GM12878 (cell line): ENCODE measurements around the gene CD83. TPM values are rescaled to one million over a fixed set of nuclear protein-coding genes. Genes with fewer than 3 reads are reported as not detected.

Experiments used
- ATAC-seq: fragments of 200-7000 bp; cut with Tn5 transposase; 3 replicates; pipeline ENCODE4 v1.9.1; 2020; ENCODE audit warnings: mild to moderate bottlenecking, moderate library complexity
- BruUV-seq: library from RNA; stranded (reverse); fragments of 400-500 nt; replicated peaks from 2 replicates; lab custom pipeline; 2021; lab: Mats Ljungman, UMichigan
- CTCF ChIA-PET: fragments of 300-600 bp; sonication (Branson Sonifier 250); formaldehyde crosslinking; extraction: SDS; loops from one replicate; lab custom pipeline; 2021; ENCODE audit warnings: inconsistent platforms; lab: Yijun Ruan, JAX
- POLR2A ChIA-PET: fragments of 350-600 bp; formaldehyde crosslinking; extraction: SDS; loops from one replicate; lab custom pipeline; 2021; ENCODE audit warnings: inconsistent platforms; lab: Charles Lee
- RAD21 ChIA-PET: fragments of 300-600 bp; sonication (Branson Sonifier 250); formaldehyde crosslinking; loops from one replicate; lab custom pipeline; 2023; ENCODE audit warnings: antibody characterized with exemption; ENCODE audit not compliant: unreplicated experiment; lab: Charles Lee
- SMC1A ChIA-PET: fragments of 300-600 bp; sonication (Branson Sonifier 250); formaldehyde crosslinking; loops from one replicate; lab custom pipeline; 2023; ENCODE audit not compliant: unreplicated experiment, uncharacterized antibody; lab: Charles Lee
- DNase-seq: peaks from one replicate; pipeline ENCODE4 v3.0.0-alpha.2; 2011; ENCODE audit warnings: low read depth, low spot score
- FAIRE-seq: peaks from 3 replicates; lab custom pipeline; 2011; peaks lifted over from hg19 to GRCh38; lab: Jason Lieb, UNC
- H2AFZ ChIP-seq: 2 replicates; pipeline ENCODE4 v1.6.0; 2011; ENCODE audit warnings: low read depth, low read length, control low read depth; ENCODE audit not compliant: control insufficient read depth
- H3K27ac ChIP-seq: 2 replicates; pipeline ENCODE4 v1.5.1; 2011; ENCODE audit warnings: control low read depth; ENCODE audit not compliant: control insufficient read depth, insufficient read depth
- H3K27me3 ChIP-seq, 2 experiments: replicated peaks in 1 of 2; 2 replicates each; pipeline versions ENCODE4 v1.6.0 to v1.6.1; 2011; ENCODE audit warnings: low read length in 1 of 2; ENCODE audit not compliant: control insufficient read depth in 2 of 2, insufficient read depth in 2 of 2
- H3K36me3 ChIP-seq, 2 experiments: 2 replicates each; pipeline ENCODE4 v1.5.1; 2011; ENCODE audit warnings: low read length in 1 of 2; ENCODE audit not compliant: control insufficient read depth in 2 of 2, insufficient read depth in 2 of 2
- H3K4me1 ChIP-seq: 2 replicates; pipeline ENCODE4 v1.6.1; 2011; ENCODE audit warnings: mild to moderate bottlenecking, low read length, moderate library complexity, mixed read lengths; ENCODE audit not compliant: control insufficient read depth, insufficient read depth
- H3K4me2 ChIP-seq: 2 replicates; pipeline ENCODE4 v1.6.0; 2011; ENCODE audit warnings: control low read depth; ENCODE audit not compliant: control insufficient read depth, insufficient read depth
- H3K4me3 ChIP-seq: fragments of 200-600 bp; sonication (generic); 2 replicates; pipeline ENCODE4 v1.5.1; 2016
- H3K79me2 ChIP-seq: 2 replicates; pipeline ENCODE4 v1.6.0; 2011; ENCODE audit warnings: low read length; ENCODE audit not compliant: control insufficient read depth, insufficient read depth
- H3K9ac ChIP-seq: 2 replicates; pipeline ENCODE4 v1.8.0; 2011; ENCODE audit warnings: low read length, control low read depth, mixed read lengths; ENCODE audit not compliant: control insufficient read depth, insufficient read depth
- H3K9me3 ChIP-seq: replicated peaks from 3 replicates; pipeline ENCODE4 v1.5.1; 2011; ENCODE audit warnings: mild to moderate bottlenecking, low read length; ENCODE audit not compliant: control insufficient read depth, insufficient read depth
- H4K20me1 ChIP-seq: 2 replicates; pipeline ENCODE4 v1.6.0; 2011; ENCODE audit not compliant: control insufficient read depth, insufficient read depth
- CEBPB ChIP-seq, 2 experiments: fragments of 150-350 bp in 1 of 2; IDR thresholded peaks; 2 replicates each; pipeline ENCODE4 v1.6.1; 2012 to 2014; ENCODE audit warnings: low read depth in 2 of 2, low read length in 2 of 2, borderline replicate concordance in 1 of 2, inconsistent platforms in 1 of 2
- EGR1 ChIP-seq, 2 experiments: IDR thresholded peaks; 1 replicate in 1 of 2; 2 replicates in 1 of 2; pipeline ENCODE4 v1.6.1; 2011 to 2012; ENCODE audit warnings: low read depth in 2 of 2, low read length in 2 of 2, borderline replicate concordance in 1 of 2, mild to moderate bottlenecking in 1 of 2, moderate library complexity in 1 of 2
- EZH2 ChIP-seq: IDR thresholded peaks from 2 replicates; pipeline ENCODE4 v1.6.1; 2012; ENCODE audit warnings: low read depth, mild to moderate bottlenecking, control low read depth, inconsistent platforms, low read length, borderline replicate concordance; ENCODE audit not compliant: control insufficient read depth
- MTA2 ChIP-seq: fragments of 450-650 bp; IDR thresholded peaks from 2 replicates; pipeline ENCODE4 v1.6.1; 2016; ENCODE audit warnings: low read depth, mild to moderate bottlenecking, moderate library complexity
- PAX5 ChIP-seq: IDR thresholded peaks from 2 replicates; pipeline ENCODE4 v1.6.1; 2011; ENCODE audit warnings: low read depth, low read length, borderline replicate concordance
- RUNX3 ChIP-seq: IDR thresholded peaks from 2 replicates; pipeline ENCODE4 v1.6.1; 2012; ENCODE audit warnings: low read length, inconsistent platforms
- SMAD5 ChIP-seq: IDR thresholded peaks from 2 replicates; pipeline ENCODE4 v1.6.1; 2016; ENCODE audit warnings: antibody characterized with exemption, low read depth
- ZBTB40 ChIP-seq: fragments of 450-650 bp; IDR thresholded peaks from 2 replicates; pipeline ENCODE4 v1.6.1; 2016; ENCODE audit warnings: mild to moderate bottlenecking, moderate library complexity, borderline replicate concordance
- ZNF622 ChIP-seq: fragments of 450-650 bp; IDR thresholded peaks from 2 replicates; pipeline ENCODE4 v1.6.1; 2017; ENCODE audit warnings: mild to moderate bottlenecking, inconsistent platforms
- ZNF687 ChIP-seq: fragments of 450-650 bp; IDR thresholded peaks from 2 replicates; pipeline ENCODE4 v1.6.1; 2017; ENCODE audit warnings: mild to moderate bottlenecking, moderate library complexity
- WGBS: methylation state at CpG from one replicate; pipeline ENCODE4 v1.1.6; 2016; ENCODE audit warnings: low lambda C conversion rate; ENCODE audit not compliant: insufficient replicate concordance, insufficient coverage; ENCODE audit errors: missing lambda C conversion rate; 5-methylcytosine and 5-hydroxymethylcytosine counted together
- in situ Hi-C: fragments of 300-500 bp; cut with MboI; formaldehyde crosslinking; loops from 9 replicates; pipeline ENCODE4 v1.14.3; 2018; ENCODE audit warnings: mixed read lengths
- intact Hi-C: fragments of 100-400 bp; cut with micrococcal nuclease; formaldehyde crosslinking; loops from one replicate; pipeline ENCODE4 v1.14.2; 2022; ENCODE audit not compliant: unreplicated experiment
- polyA plus RNA-seq, 11 experiments: library from polyadenylated mRNA; depleted of rRNA in 4 of 11; unstranded in 6 of 11; stranded (reverse) in 5 of 11; fragments of >200 nt; fragmentation: Nextera tagmentation in 4 of 11; fragmentation: Illumina TruSeq in 1 of 11; extraction: Ambion mirVana in 4 of 11; extraction: Trizol in 1 of 11; gene quantifications; 1 replicate in 1 of 11; 2 replicates in 10 of 11; pipeline versions ENCODE4 v1.2.1 to v1.2.3, GENCODE V29; 2011 to 2016; ENCODE audit warnings: inconsistent platforms in 2 of 11, missing spikeins in 2 of 11, low read depth in 1 of 11
- total RNA-seq, 4 experiments: library from RNA; depleted of rRNA in 3 of 4; stranded (reverse); fragments of >200 nt in 3 of 4; fragmentation: Illumina TruSeq in 1 of 4; extraction: Trizol in 1 of 4; gene quantifications; 2 replicates each; pipeline versions ENCODE4 v1.2.1 to v1.2.3, GENCODE V29; 2013 to 2021
- TF ChIP-seq, protein P1 (sequence below): IDR thresholded peaks from 2 replicates; pipeline ENCODE4 v1.6.1; 2011; ENCODE audit warnings: mild to moderate bottlenecking, low read depth, low read length, moderate library complexity; ENCODE audit not compliant: insufficient replicate concordance
- TF ChIP-seq, protein P2 (sequence below), 3 experiments: IDR thresholded peaks in 2 of 3; conservative IDR thresholded peaks in 1 of 3; 2 replicates each; pipeline ENCODE4 v1.5.1; 2011; ENCODE audit warnings: low read depth in 3 of 3, low read length in 3 of 3, mild to moderate bottlenecking in 3 of 3, control low read depth in 2 of 3, moderate library complexity in 2 of 3, inconsistent platforms in 1 of 3, mixed read lengths in 1 of 3; ENCODE audit not compliant: control insufficient read depth in 2 of 3, insufficient read depth in 1 of 3; ENCODE audit errors: extremely low read depth in 1 of 3

Gene CD83
- total and polyA plus RNA-seq, 10 of the 15 experiments (the other 5 are each of a cell fraction or from before 2014, with no cell fraction given) = 76.1 to 174 (median 129) TPM

GRCh38 chr6:14153228-14153627 lies 35.7 kb downstream of the CD83 start:
- Histone ChIP-seq H3K27ac (no peak overlapping the region), H2AFZ (no peak overlapping the region), H3K9ac (no peak overlapping the region), H3K9me3 (no peaks in the 10 kb centered on the region), H3K4me2 (no peak overlapping the region), H3K36me3 (no peaks in the 10 kb centered on the region; a peak in 1 of 4 replicates), H3K27me3 (no peaks in the 10 kb centered on the region), H4K20me1 (no peaks in the 10 kb centered on the region), H3K79me2 (no peaks in the 10 kb centered on the region), H3K4me1 (peaks cover 6% of the 10 kb centered on the region; the same call in 1 of the 2 replicates), H3K4me3 (no peak overlapping the region)
- ChIA-PET POLR2A (no interaction called here), SMC1A (interaction anchor here (0.7 kb wide), 1 partner anchor 1820 kb away, joined by 3 read pairs; no protein-coding TSS in a partner anchor), RAD21 (no interaction called here), CTCF (interaction anchor here (1.1 to 1.4 kb wide), 2 partner anchors 107 to 245 kb away, joined by 3 to 7 read pairs; no protein-coding TSS in a partner anchor)
- DNase-seq (no peak), ATAC-seq (no peak), FAIRE-seq (no peak)
- WGBS = 14% methylated on average over 3 of the region's 3 CpGs
- no TSS peak for BruUV-seq
- in situ Hi-C loops = no loop called here
- intact Hi-C loops = no loop called here
- no peak for TF ChIP-seq EZH2
- no peak for TF ChIP-seq SMAD5
- no peak for TF ChIP-seq PAX5
- TF ChIP-seq MTA2 = no peak
- TF ChIP-seq RUNX3 = no peak
- TF ChIP-seq ZNF687 = no peak
- TF ChIP-seq, protein P1, sequence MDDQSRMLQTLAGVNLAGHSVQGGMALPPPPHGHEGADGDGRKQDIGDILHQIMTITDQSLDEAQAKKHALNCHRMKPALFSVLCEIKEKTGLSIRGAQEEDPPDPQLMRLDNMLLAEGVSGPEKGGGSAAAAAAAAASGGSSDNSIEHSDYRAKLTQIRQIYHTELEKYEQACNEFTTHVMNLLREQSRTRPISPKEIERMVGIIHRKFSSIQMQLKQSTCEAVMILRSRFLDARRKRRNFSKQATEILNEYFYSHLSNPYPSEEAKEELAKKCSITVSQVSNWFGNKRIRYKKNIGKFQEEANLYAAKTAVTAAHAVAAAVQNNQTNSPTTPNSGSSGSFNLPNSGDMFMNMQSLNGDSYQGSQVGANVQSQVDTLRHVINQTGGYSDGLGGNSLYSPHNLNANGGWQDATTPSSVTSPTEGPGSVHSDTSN = no peak
- no peak for TF ChIP-seq ZNF622
- TF ChIP-seq, protein P2, sequence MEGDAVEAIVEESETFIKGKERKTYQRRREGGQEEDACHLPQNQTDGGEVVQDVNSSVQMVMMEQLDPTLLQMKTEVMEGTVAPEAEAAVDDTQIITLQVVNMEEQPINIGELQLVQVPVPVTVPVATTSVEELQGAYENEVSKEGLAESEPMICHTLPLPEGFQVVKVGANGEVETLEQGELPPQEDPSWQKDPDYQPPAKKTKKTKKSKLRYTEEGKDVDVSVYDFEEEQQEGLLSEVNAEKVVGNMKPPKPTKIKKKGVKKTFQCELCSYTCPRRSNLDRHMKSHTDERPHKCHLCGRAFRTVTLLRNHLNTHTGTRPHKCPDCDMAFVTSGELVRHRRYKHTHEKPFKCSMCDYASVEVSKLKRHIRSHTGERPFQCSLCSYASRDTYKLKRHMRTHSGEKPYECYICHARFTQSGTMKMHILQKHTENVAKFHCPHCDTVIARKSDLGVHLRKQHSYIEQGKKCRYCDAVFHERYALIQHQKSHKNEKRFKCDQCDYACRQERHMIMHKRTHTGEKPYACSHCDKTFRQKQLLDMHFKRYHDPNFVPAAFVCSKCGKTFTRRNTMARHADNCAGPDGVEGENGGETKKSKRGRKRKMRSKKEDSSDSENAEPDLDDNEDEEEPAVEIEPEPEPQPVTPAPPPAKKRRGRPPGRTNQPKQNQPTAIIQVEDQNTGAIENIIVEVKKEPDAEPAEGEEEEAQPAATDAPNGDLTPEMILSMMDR (IDR thresholded peaks at IDR 0.05 in 2 of 3, conservative IDR thresholded peaks at IDR 0.05 in 1 of 3; ENCODE audit: control insufficient read depth in 2 of 3, extremely low read depth in 1 of 3, insufficient read depth in 1 of 3, low read depth in 3 of 3, low read length in 3 of 3) = no peak
- TF ChIP-seq EGR1 (IDR thresholded peaks at IDR 0.05; ENCODE audit: borderline replicate concordance in 1 of 2, low read depth in 2 of 2, low read length in 2 of 2) = no peak
- TF ChIP-seq CEBPB (IDR thresholded peaks at IDR 0.05; ENCODE audit: borderline replicate concordance in 1 of 2, low read depth in 2 of 2, low read length in 2 of 2) = no peak
- TF ChIP-seq ZBTB40 = no peak
